Astrocyte of the spinal cord (primary cell): ENCODE data around the gene SDF4.

Experiments used
- DNase-seq: peaks from one replicate; pipeline ENCODE4 v3.0.0; 2011; ENCODE audit warnings: low read depth, low spot score
- H3K4me3 ChIP-seq: 2 replicates; pipeline ENCODE4 v1.5.1; 2011; ENCODE audit warnings: low read depth, mild to moderate bottlenecking, low read length, moderate library complexity
- in situ Hi-C: cut with HindIII; loops from 2 replicates; pipeline ENCODE4 v1.10.0; 2017; ENCODE audit warnings: low sequenced_read_pairs
- TF ChIP-seq, protein P1 (sequence below): IDR thresholded peaks from 2 replicates; pipeline ENCODE4 v1.5.1; 2012; ENCODE audit warnings: low read depth, mild to moderate bottlenecking, low read length, inconsistent platforms

Gene SDF4

DNA sequence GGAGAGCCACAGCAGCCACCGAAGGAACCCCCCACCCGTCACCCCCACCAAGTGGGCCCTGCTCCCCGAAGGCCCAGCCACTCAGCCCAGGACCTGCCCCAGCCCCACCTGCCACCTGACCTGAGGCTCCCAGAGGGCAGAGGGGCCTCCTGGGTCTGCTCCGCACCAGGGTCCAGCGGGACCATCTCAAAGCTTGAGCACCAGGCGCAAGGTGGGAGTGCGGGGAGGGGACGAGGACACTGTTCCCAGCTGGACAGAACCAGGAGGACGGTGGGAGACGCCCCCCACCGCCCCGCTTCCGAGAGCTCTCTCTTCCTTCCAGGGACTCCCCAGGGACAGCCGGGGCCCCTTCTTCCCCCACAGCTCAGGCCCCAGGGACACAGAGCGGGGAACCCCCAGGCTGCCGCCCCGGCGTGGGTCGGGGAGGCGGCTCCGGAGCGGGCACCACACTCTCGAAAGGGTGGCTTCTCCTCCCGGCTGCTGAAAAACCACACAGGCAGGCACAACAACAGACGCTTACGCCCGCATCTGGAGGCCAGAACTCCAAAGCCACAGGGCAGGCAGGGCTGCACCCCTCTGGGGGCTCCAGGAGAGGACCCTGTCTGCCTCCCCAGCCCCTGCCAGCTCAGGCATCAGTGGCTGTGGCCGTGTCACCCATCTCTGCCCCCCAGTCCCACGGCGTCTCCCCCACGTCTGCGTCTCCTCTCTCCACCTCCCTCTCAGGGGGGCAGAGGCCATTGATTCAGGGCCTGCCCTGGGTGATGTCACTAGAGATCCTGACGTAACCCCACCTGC lies 60.1 kb downstream of the SDF4 start:
- TF ChIP-seq, protein P1, sequence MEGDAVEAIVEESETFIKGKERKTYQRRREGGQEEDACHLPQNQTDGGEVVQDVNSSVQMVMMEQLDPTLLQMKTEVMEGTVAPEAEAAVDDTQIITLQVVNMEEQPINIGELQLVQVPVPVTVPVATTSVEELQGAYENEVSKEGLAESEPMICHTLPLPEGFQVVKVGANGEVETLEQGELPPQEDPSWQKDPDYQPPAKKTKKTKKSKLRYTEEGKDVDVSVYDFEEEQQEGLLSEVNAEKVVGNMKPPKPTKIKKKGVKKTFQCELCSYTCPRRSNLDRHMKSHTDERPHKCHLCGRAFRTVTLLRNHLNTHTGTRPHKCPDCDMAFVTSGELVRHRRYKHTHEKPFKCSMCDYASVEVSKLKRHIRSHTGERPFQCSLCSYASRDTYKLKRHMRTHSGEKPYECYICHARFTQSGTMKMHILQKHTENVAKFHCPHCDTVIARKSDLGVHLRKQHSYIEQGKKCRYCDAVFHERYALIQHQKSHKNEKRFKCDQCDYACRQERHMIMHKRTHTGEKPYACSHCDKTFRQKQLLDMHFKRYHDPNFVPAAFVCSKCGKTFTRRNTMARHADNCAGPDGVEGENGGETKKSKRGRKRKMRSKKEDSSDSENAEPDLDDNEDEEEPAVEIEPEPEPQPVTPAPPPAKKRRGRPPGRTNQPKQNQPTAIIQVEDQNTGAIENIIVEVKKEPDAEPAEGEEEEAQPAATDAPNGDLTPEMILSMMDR: no peak
- no peak overlapping the region for H3K4me3 ChIP-seq
- in situ Hi-C loops: no loop called here
- DNase-seq: no peak

DNA sequence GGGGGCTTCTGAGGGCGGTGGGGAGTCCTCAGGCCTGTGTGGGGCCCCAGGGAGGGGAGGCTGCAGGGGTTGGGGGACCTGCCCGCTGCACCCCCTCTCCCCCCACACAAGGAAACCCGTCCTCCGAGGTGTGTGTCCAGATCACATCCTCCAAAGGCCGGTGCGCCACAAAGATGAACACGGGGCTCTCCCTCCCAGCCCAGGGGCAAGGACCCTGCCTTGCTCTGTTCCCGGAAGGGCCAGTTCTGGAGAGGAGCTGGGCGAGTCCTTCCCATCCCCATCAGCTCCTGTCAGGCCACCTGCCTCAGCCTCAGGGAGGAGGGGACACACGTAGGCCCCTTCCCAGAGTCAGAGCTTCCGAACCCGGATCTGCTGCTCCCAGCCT lies 60.6 kb downstream of the SDF4 start:
- no peak for DNase-seq
- in situ Hi-C loops: no loop called here
- H3K4me3 ChIP-seq: no peak overlapping the region
- TF ChIP-seq, protein P1: no peak

DNA sequence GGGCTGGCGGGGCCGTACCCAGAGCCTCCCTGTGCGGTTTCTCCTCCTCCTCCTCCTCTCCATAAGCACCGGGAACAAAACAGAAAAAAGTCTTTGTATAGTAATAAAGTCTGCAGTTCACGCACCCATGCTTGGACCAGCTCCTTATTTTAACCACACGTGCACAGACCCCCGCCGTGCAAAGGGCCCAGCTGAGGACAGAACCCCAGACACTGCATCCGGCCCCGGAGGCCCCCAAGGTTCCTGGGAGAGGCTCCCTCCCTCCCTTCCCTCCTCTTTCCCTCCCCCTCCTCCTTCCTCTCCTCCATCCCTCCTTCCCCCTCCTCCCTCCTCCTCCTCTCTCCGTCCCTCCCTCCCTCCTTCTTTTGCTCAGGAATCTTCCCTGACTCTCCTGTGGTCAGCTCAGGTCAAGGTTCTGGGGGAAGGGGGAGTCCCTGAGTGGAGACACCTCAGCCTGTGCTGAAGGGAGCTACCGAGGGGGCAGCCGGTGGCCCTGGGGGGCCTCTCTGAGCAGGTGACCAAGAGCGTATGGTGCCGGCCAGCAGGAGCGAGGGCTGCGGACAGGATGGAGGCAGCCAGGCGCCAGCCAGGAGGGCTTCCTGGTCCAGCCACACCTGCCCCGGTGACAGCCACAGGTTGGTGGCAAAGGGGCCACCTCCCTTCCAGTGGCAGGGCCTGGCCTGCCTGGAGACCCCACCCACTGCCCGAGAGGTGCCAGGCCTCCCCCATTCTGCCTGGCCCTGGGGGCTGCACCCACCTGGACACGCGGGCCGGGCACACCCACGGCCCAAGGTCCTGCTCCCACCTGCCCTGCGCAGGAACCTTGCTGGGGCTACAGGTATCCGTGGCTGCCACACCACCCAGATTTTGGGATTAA lies 61.3 kb downstream of the SDF4 start:
- TF ChIP-seq, protein P1: no peak
- in situ Hi-C loops: no loop called here
- no peak for DNase-seq
- no peak overlapping the region for H3K4me3 ChIP-seq

DNA sequence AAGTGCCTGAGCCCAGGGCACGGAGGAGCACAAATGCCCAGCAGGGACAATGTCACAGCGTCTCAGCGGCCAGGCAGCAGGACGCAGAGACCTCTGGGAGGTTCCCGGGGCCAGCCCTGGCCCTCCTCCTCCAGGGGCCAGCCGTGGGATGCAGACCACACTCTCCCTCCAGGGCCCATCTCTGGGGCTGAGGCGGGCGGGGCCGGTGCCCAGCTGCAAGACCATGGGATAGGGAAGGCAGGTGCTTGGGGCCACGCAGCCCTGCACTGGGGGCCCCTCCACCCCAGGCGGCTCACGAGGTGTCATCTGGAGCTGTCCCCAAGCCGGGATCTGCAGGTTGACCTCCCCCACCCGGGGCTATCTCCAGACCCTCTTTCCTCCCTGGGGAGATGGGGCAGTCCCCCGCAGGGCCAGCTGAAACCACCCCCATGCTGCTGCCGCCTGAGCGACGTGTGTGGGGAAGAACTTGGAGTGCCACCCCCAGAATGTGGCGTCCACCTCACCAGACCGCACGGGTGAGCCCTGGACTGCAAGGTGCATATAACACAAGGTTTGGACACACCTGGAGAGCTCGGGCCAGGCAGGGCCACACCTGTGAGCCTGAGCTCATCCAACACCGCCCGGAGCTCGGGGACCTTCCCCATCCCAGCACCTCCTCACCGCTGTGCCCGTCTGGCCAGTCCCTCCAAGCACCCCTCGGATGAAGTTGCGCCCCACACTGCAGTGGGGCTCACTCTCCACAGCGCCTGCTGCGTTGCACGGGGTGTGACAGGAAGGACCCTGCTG lies 62.2 kb downstream of the SDF4 start:
- in situ Hi-C loops: no loop called here
- TF ChIP-seq, protein P1: no peak
- DNase-seq: no peak
- no peak overlapping the region for H3K4me3 ChIP-seq

DNA sequence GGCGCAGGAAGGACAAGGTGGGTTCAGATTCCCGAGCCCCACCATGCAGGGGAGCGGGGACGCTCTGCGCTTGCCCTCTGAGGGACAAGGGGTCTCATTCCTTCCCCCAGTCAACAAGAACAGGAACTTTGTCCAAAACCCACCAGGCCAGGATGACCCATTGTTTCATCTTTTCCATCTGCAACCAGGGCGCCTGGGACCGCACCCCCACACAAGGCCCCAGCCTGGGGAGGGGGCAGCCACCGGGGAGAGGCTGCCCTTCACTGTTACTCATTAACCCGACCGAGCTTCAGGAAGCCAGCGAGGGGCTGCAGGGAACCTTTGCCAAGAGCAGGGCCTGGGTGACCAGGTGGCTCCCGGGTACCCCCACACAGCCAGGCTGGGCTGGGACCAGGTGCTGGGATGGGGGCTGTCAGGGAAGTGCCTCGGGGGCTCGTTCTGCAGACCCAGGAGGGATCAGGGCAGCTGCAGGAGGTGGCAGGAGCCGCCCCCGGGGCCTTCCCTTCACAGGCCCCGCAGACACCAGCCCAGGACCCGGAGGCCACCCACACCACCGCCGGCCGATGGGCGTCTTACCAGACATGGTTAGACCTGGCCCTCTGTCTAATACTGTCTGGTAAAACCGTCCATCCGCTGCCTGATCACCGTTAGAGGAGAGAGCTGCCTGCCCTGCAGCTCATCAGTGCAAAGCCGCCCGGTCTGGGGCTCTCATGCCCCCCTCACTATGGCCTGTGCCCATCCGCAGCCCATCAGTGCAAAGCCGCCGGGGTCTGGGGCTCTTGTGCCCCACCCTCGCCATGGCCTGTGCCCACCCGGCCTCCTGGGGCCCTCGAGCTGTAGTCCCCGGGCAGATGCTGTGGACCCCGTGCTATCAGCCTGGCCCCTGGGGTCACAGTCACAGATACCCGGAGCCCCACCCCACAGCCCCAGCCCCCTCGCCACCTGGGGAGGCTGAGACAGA lies 63.1 kb downstream of the SDF4 start:
- in situ Hi-C loops: no loop called here
- no peak for DNase-seq
- TF ChIP-seq, protein P1: no peak
- H3K4me3 ChIP-seq: no peak overlapping the region
